Suprapubic skin (tissue), 4 donors: Measurements from ENCODE around the gene TGFBR3.

Experiments
- EP300 ChIP-seq: sonication (generic); formaldehyde crosslinking; IDR thresholded peaks from one replicate; pipeline ENCODE4 v1.6.1; 2017; ENCODE audit warnings: antibody characterized with exemption
- POLR2A ChIP-seq, 2 donors: fragments of 450-650 bp; IDR thresholded peaks; one replicate each; pipeline ENCODE4 v1.6.1; 2017; ENCODE audit warnings: antibody characterized with exemption in 2 of 2, mild to moderate bottlenecking in 2 of 2, moderate library complexity in 2 of 2
- POLR2AphosphoS5 ChIP-seq, 3 donors: sonication (generic); formaldehyde crosslinking; IDR thresholded peaks; one replicate each; pipeline ENCODE4 v1.6.1; 2017; ENCODE audit warnings: antibody characterized with exemption in 3 of 3
- TF ChIP-seq, protein P1 (sequence below), 2 donors: fragments of 200-600 bp in 1 of 2; fragments of 450-650 bp in 1 of 2; sonication (generic) in 1 of 2; IDR thresholded peaks; one replicate each; pipeline ENCODE4 v1.5.1; 2016 to 2019; ENCODE audit warnings: antibody characterized with exemption in 2 of 2, mild to moderate bottlenecking in 1 of 2, moderate library complexity in 1 of 2

DNA sequence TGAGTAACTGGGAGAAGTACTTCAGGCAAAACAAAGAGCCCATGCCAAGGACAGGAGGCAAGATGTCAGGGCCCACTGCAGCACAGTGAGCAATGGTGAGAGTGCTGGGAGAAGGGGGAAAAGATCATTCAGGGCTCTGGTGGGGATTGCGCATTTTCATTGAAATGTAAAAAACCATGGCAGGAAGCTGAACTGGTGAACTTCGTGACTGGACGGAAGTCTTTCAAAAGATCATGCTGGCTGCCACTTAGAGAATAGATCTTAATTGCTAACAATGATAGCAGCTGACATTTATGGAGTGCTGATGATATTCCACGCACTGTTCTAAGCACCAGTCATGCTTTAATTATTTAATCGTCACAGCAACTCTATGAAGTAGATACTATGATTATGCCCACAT lies 107.0 kb downstream of the TGFBR3 start:
- TF ChIP-seq, protein P1, sequence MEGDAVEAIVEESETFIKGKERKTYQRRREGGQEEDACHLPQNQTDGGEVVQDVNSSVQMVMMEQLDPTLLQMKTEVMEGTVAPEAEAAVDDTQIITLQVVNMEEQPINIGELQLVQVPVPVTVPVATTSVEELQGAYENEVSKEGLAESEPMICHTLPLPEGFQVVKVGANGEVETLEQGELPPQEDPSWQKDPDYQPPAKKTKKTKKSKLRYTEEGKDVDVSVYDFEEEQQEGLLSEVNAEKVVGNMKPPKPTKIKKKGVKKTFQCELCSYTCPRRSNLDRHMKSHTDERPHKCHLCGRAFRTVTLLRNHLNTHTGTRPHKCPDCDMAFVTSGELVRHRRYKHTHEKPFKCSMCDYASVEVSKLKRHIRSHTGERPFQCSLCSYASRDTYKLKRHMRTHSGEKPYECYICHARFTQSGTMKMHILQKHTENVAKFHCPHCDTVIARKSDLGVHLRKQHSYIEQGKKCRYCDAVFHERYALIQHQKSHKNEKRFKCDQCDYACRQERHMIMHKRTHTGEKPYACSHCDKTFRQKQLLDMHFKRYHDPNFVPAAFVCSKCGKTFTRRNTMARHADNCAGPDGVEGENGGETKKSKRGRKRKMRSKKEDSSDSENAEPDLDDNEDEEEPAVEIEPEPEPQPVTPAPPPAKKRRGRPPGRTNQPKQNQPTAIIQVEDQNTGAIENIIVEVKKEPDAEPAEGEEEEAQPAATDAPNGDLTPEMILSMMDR (IDR thresholded peaks at IDR 0.05): no peak
- TF ChIP-seq POLR2A (IDR thresholded peaks at IDR 0.05) (no peak), POLR2AphosphoS5 (IDR thresholded peaks at IDR 0.05) (no peak), EP300 (no peak)
